ENCODE measurements around the gene ANKS3. TPM values are rescaled to one million over a fixed set of nuclear protein-coding genes. Genes with fewer than 3 reads are reported as not detected.
A peak's percentile ranks its signal among the peaks of the same experiment; 100 is the strongest.

Gene ANKS3
- total RNA-seq, 1 experiment from 2014 or later, result 25.5 TPM

DNA sequence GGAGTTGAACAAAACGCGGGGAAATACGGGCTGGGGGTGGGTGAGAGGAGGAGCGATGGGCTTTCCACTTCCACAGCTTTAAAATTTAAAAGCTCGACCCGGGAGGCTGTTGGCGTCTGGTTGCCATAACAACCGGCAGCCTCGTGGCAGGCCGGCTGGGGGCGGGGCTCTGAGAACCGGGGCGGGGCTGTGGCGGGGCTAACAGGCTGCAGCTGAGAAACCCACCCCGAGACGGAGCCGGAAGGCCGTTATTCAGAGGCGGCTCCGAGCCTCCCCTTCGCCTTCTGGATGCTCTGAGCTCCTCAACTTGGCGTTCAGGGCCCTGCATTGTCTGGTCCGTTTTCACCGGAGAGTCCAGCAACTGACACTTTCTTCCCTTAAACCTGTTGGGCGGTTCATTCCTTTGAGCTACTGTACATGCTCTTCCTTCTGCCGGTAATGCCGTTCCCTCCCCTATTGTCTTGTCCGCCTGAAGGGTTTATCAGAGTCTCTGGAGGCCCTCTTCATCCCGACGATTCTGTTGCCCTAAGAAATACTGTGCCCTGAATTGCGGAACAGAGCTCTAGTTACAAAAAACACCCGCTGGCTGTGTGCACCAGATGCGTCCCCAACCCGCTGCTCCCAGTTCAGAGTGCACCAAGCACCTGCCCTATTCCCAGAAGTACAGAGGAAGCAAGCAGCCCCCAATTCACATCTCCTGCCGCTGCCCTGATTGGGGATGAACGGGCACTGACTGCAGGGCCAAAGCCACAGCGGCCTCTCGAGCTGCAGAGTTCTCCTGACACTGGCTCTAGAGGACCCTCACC lies 862 bp upstream of the ANKS3 start:
- H3K4me1 ChIP-seq (ENCODE audit: control insufficient read depth in 1 of 2, insufficient read depth in 2 of 2, low read length in 2 of 2), result peaks cover 8 to 19% of the 10 kb centered on the region in 2 experiments
- CTCF ChIA-PET, result interaction anchor here (1.5 to 1.6 kb wide), 3 partner anchors 11 to 221 kb away, joined by 3 to 11 read pairs (median 4); partner anchors contain the start of gene MGRN1
- no peaks in the 10 kb centered on the region for H3K27me3 ChIP-seq (ENCODE audit: insufficient read depth, low read length)
- no TSS peak for BruUV-seq (replicated peaks)
- ATAC-seq, result peak; percentile 69
- intact Hi-C loops (cut with micrococcal nuclease), result loop anchor here (1.0 to 5.0 kb wide), 4 partner anchors 32 to 222 kb away; partner anchors contain the start of genes ROGDI, SEC14L5 and ZNF500
- peaks cover 28% of the 10 kb centered on the region for H3K79me2 ChIP-seq (ENCODE audit: insufficient read depth, low read length)
- H3K4me2 ChIP-seq (ENCODE audit: low read length), result peak overlapping the region; percentile 96
- H2AFZ ChIP-seq (ENCODE audit: low read depth, low read length, poor library complexity, severe bottlenecking), result peak overlapping the region; percentile 31
- RAD21 ChIA-PET (ENCODE audit: low non-redundant PET in 1 of 2, low total read pairs in 2 of 2, uncharacterized antibody in 2 of 2, unreplicated experiment in 2 of 2), result interaction anchor here in 1 of 2 experiments (1.0 kb wide), 2 partner anchors 41 to 180 kb away, joined by 3 read pairs; no protein-coding TSS in a partner anchor
- H3K27ac ChIP-seq (ENCODE audit: low read depth, low read length), result peak overlapping the region; percentile 83
- H3K9me3 ChIP-seq (ENCODE audit: control insufficient read depth in 1 of 2, insufficient read depth in 1 of 2, low read depth in 1 of 2, low read length in 2 of 2), result no peaks in the 10 kb centered on the region
- no peaks in the 10 kb centered on the region for H3K9me2 ChIP-seq (ENCODE audit: insufficient read depth)
- peak overlapping the region; percentile 97 for H3K4me3 ChIP-seq (replicated peaks in 1 of 2; ENCODE audit: low read depth in 1 of 2, low read length in 2 of 2)
- peak overlapping the region; percentile 94 for H3K9ac ChIP-seq (ENCODE audit: low read length)
- POLR2A ChIA-PET, result interaction anchor here (0.7 to 1.9 kb wide), 7 partner anchors 9 to 210 kb away, joined by 3 to 8 read pairs (median 5); partner anchors contain the start of gene ROGDI
- H4K20me1 ChIP-seq (ENCODE audit: insufficient read depth), result no peaks in the 10 kb centered on the region
- peak; percentile 40 for DNase-seq (ENCODE audit: low read depth, low spot score)
- H3K36me3 ChIP-seq (ENCODE audit: control insufficient read depth in 1 of 2, insufficient read depth in 2 of 2, low read length in 2 of 2), result peaks cover 0 to 5% of the 10 kb centered on the region in 2 experiments; a peak in 1 of 4 replicates
- no peak for TF ChIP-seq JUND (IDR thresholded peaks at IDR 0.05)
- TF ChIP-seq CEBPB (IDR thresholded peaks at IDR 0.05; ENCODE audit: low read depth), result no peak
- TF ChIP-seq, protein P1, sequence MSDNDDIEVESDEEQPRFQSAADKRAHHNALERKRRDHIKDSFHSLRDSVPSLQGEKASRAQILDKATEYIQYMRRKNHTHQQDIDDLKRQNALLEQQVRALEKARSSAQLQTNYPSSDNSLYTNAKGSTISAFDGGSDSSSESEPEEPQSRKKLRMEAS (IDR thresholded peaks at IDR 0.05), result peak; percentile 64
- no peak for TF ChIP-seq TCF7L2 (IDR thresholded peaks at IDR 0.05; ENCODE audit: borderline replicate concordance, extremely low read depth, insufficient read depth, insufficient read length)
- TF ChIP-seq, protein P2, sequence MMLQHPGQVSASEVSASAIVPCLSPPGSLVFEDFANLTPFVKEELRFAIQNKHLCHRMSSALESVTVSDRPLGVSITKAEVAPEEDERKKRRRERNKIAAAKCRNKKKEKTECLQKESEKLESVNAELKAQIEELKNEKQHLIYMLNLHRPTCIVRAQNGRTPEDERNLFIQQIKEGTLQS (IDR thresholded peaks at IDR 0.05), result no peak
- TF ChIP-seq ZNF274 (IDR thresholded peaks at IDR 0.05; ENCODE audit: low read depth, low read length), result no peak
- no peak for TF ChIP-seq EZH2 (IDR thresholded peaks at IDR 0.05)
- TF ChIP-seq POLR2AphosphoS5 (IDR thresholded peaks at IDR 0.05; ENCODE audit: low read depth, low read length), result peak; percentile 13; the same call in 1 of the 2 replicates
- TF ChIP-seq POLR2A (IDR thresholded peaks at IDR 0.05; ENCODE audit: borderline replicate concordance, extremely low read depth, insufficient read depth, insufficient read length), result no peak
- no peak for TF ChIP-seq ZBTB33 (IDR thresholded peaks at IDR 0.05; ENCODE audit: extremely low read depth, insufficient replicate concordance, low read length)
- TF ChIP-seq ZFX (IDR thresholded peaks at IDR 0.05), result no peak
- no peak for TF ChIP-seq CTCF (IDR thresholded peaks at IDR 0.05 in 2 of 3, conservative IDR thresholded peaks at IDR 0.05 in 1 of 3; ENCODE audit: borderline replicate concordance in 1 of 3, insufficient read depth in 1 of 3, low read depth in 2 of 3, low read length in 2 of 3)
- TF ChIP-seq REST (IDR thresholded peaks at IDR 0.05; ENCODE audit: low read depth), result no peak
- no peak for TF ChIP-seq SRF (IDR thresholded peaks at IDR 0.05; ENCODE audit: low read depth)
- TF ChIP-seq EZH2phosphoT487 (IDR thresholded peaks at IDR 0.05; ENCODE audit: borderline replicate concordance), result no peak
- no peak for TF ChIP-seq ELF1 (IDR thresholded peaks at IDR 0.05; ENCODE audit: borderline replicate concordance, low read depth)
- no peak for TF ChIP-seq FOSL1 (IDR thresholded peaks at IDR 0.05; ENCODE audit: low read depth)
- TF ChIP-seq EGR1 (IDR thresholded peaks at IDR 0.05; ENCODE audit: low read depth), result no peak
